ENCODE measurements around the gene ZNF521.

- no peak for TF ChIP-seq CTCF (conservative IDR thresholded peaks at IDR 0.05)
- TF ChIP-seq EZH2 (IDR thresholded peaks at IDR 0.05; ENCODE audit: low read depth) = no peak
Observed at GRCh38 chr18:25322806-25323205, 29.2 kb downstream of the ZNF521 start.

All from PC-9 (cell line).